SK-N-SH treated with all-trans-retinoic acid at 6 μM for 48 hours (cell line): ENCODE results near the gene CCSER1.

Experiments used
- CSRNP3 ChIP-seq: fragments of 250-450 bp; sonication (Bioruptor Pico); IDR thresholded peaks from 2 replicates; pipeline ENCODE4 v1.5.1; 2021; ENCODE audit warnings: mild to moderate bottlenecking, moderate library complexity
- PATZ1 ChIP-seq: fragments of 250-450 bp; sonication (Bioruptor Pico); IDR thresholded peaks from 2 replicates; pipeline ENCODE4 v1.8.0; 2020; ENCODE audit warnings: mild to moderate bottlenecking, moderate library complexity, borderline replicate concordance

GRCh38 chr4:90495936-90496335 lies 368.7 kb downstream of the CCSER1 start:
- TF ChIP-seq CSRNP3 (CRISPR knock-in tag), result no peak
- no peak for TF ChIP-seq PATZ1 (CRISPR knock-in tag)
